Stimulated activated CD8-positive, alpha-beta memory T cell treated with anti-CD3 and anti-CD28 coated beads, Interleukin-7, amount 100 ng/mL, for 24 hours (primary cell): Measurements from ENCODE around the gene URAD.

Experiments
- DNase-seq: peaks from one replicate; pipeline ENCODE4 v3.0.0-alpha.2; 2020; ENCODE audit warnings: low read depth

URAD gene

GRCh38 chr13:27997904-27998522 is 9.5 kb upstream of the URAD start:
- no peak for DNase-seq

GRCh38 chr13:27991881-27992280 is 3.4 kb upstream of the URAD start:
- no peak for DNase-seq

GRCh38 chr13:27985600-27985999 is 2.9 kb downstream of the URAD start:
- DNase-seq = no peak

DNA sequence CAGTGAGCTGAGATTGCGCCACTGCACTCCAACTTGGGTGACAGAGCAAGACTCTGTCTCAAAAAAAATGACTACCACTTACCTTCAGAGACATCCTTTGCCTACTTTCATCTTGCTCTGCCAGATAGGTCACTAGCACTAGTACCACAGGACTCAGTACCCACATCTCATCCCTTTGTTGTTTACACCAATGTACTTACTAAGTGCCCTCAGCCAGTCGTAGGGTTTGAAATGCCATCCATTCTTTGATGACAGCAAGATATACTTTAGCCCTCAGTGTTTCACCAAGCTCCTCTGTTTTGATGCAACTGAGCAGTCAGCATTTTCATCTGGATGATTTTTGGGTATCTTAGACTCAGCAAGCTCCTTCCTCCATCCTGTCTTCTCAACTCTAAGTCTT is 6.1 kb downstream of the URAD start:
- DNase-seq = no peak

DNA sequence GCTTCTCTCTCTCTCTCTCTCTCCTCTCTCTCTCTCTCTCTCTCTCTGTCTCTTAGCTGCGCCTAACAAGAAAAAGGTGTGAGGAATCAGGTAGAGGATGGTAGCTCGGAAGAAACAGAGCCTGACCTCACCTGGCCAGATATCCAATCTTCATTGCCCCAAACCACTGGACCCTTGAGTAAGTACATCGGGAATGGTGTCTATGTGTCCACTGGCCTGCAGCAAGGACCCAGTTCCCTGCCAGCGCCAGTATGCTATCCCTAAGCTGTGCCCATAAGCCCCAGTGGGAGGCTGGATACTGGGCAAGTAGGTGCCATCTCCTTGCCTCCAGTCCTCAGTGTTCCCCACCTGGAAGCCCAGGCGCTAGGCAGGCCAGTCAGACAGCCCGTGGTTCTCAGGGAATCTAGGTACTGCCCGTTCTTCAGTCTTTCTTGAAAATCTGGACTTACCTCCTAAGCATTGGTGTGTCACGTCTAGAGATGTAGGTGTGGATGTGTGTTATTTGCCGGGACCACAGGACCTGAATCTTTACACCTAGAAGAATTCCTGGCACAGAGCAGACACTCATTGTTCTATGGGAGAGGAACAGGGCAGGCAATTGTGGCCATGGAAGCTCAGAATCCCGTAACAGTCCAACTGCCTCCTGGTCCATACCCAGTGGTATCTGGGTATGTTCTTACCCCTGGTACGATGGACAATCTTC is 7.3 kb downstream of the URAD start:
- DNase-seq = no peak

- no peak for DNase-seq
These were observed 8.1 kb downstream of the URAD start for GRCh38 chr13:27980280-27980998.

GRCh38 chr13:27979765-27980279 is 8.7 kb downstream of the URAD start:
- no peak for DNase-seq

DNA sequence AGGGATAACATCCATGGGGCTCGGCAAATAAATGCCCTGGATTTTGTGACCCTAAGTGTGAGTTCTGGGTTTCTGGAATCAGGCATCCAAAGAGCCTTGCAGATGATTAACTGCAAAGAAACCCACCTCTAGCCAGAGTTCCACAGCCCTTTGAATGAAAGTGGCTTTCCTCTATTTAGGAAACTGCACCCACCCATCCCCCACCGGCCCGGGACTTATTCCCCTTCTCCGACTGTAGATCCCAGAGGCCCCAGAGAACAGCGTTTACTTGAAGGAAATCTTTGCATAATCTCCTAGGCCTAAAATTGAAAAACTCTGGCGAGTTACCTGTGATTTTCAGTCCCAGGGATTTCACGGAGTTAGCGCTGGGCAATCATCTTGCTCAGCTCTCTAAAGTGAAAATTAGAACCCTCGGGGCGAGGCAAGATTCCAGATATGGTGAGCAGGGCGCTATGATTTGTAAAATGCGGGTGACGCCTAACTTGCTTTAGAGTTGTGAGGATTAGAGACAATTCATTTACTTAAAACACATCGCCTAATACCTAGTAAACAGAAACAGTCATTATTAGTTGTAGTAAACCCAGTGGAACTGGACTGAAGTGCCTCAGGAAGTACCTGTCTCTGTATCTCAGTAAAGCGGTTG is 9.4 kb downstream of the URAD start:
- DNase-seq = no peak

DNA sequence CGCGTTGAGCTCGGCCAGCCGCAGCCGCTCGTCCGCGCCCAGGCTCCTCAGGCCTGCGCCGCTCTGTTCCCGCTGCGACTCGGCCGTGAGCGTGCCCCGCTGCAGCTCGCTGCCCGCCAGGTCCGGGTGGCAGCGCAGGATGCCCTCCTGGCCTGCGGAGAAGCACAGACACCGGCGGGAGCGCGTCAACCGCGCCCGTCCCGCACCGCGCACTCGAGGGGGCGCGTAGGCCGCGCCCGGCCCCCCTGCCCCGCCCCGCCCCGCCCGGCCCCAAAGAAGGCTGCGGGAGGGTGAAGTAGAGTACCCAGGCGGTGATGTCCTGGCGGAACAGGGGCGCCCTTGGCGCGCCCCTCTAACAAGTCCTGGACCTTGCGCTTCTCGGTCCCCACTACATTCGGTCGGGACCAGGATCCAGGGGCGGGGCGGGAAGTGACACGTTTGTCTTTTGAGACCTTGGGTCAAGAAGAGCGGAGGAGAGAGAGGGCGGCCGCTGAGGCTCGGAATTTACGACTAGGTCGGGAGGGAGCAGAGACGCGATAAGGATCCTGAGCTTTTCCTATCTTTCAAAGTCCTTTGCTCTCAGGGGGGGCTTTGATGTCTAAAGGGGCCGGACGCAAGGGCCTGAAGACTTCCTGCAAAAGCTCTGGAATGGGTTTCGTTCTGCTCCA is 10.1 kb downstream of the URAD start:
- DNase-seq = no peak

GRCh38 chr13:27977476-27978300 is 10.8 kb downstream of the URAD start:
- no peak for DNase-seq

DNA sequence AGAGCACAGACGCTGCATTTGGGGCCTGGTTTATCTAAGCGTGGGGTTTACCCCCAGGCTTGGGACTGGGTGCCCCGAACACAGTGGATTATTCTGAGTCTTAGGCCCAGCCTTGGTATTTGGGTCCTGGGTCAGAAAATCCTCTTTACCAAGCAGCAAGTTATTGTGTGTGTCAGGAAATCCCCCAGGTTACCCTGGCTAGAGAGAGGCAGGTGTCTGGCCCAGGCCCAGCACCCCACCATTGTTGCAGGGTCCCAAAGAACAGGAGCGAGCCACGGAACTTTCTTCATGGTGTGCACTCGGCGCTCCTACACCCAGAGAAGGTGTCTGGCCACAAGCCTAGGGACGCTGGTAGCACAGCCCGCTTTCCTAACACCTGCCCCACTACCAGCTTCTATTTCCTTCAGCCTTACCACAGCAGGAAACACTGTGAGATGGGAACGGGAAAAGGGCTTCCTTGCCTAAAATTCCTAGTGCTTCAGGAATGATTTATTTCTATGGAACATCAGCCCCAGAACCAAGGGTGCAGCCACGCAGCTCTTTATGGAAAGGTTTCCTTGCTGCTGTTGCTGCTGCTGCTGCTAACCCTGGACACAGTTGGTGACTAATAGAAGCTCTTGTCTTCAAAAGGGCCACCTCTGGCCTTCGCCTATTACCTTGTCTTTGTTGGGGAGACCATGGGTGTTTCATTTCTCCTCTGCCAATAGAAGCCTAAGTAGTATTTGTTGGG is 12.0 kb downstream of the URAD start:
- DNase-seq = no peak

- DNase-seq = no peak
These were observed 12.7 kb downstream of the URAD start for GRCh38 chr13:27975564-27976361.

- no peak for DNase-seq
These were observed 14.4 kb downstream of the URAD start for GRCh38 chr13:27973961-27974662.

DNA sequence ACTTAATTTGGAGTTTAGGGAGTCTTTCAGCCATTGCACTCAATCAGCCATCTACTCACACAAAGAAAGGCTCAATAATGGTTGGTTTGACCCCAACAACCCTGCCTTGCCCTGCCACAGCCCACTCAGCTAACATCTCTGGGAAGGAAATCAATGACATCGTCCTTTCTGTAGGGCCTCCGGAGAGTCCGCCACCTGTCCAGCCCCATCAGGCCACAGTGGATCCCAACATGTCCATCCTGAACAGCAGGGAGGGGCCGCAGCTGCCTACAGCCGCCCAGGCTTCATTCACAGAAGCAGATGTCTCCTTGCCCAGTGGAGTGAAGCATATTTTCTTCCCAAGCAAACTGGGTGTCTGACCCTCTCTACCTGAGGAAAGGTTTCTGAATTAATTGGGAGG is 15.2 kb downstream of the URAD start:
- DNase-seq = no peak

GRCh38 chr13:27972478-27972820 is 16.0 kb downstream of the URAD start:
- no peak for DNase-seq

DNA sequence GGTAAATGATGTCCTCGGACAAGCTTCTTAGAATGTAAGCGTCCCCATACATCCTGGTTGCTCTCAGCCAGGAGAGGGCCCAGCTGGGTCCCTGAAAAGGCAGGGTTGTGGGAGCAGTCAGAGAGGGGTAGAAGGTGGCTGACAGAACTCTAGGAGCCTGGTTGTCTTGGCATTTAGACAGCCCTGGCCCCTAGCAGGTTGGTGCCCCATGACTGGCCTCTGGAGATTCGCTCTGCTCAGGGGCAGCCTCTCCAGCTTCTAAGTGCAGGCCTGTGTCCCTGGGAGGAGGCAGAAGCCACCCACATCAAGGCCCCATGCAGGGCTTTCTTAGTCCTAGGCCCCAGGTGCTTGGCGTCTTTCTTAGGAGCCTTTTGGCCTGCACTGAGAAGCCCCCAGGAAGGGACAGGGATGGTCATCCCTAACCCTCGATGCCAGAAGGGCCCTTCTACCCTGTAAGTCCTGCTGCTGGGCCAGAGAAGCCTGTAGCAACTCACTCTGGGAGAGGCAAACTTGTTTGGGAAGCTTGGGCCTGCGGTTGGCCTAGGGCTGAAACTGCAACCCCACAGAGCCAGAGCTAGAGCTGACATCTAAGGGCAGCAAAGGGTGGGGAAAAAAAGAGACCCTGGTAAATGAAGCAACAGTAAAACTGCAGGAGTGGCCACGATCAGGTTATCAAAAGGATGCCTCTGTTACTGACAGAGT is 16.6 kb downstream of the URAD start:
- DNase-seq = no peak

DNA sequence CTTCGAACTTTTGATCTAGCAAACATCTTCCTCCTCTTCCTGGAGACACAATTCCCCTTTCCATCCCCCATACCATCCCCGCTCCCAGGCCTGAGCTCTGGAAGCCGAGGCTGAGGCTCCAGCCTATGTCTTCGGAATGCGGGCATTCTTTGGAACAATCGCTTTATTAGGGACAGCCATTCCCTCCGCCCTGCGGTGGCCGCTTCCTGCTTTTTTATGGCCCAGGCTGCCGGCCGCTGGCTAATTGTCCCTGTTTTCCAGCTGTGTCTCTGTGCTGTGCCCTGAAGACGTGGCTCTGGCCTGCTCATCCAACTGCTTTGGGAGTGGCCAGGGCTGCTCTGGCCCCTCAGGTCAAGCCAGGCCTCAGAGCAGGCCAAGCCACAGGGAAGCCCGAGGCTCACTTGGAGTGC is 17.3 kb downstream of the URAD start:
- no peak for DNase-seq
